ENCODE measurements around the gene RPH3AL.

DNA sequence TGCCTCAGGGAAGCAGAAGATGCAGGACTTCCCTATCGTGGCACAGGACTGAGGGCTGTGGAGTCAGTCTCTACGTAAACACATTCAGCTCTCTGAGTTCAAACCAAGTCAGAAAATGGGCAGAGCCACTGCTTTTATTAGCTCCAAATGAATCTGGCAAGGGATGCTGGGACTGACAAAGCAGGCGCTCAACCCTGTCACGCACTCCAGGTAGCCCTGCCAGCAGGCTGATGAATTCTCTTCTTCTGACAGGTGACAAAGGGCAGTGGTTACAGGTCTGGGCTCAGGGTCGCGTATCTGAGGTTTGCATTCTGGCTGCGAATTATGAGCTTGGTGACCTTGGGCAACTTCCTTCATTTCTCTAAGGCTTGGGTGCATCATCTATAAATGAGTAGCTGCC, 9.4 kb downstream of the RPH3AL start:
- TF ChIP-seq, protein P1, sequence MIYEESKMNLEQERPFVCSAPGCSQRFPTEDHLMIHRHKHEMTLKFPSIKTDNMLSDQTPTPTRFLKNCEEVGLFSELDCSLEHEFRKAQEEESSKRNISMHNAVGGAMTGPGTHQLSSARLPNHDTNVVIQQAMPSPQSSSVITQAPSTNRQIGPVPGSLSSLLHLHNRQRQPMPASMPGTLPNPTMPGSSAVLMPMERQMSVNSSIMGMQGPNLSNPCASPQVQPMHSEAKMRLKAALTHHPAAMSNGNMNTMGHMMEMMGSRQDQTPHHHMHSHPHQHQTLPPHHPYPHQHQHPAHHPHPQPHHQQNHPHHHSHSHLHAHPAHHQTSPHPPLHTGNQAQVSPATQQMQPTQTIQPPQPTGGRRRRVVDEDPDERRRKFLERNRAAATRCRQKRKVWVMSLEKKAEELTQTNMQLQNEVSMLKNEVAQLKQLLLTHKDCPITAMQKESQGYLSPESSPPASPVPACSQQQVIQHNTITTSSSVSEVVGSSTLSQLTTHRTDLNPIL (CRISPR knock-in tag; IDR thresholded peaks at IDR 0.05; ENCODE audit: low read depth): no peak
- no peak for TF ChIP-seq ZFP30 (CRISPR knock-in tag; IDR thresholded peaks at IDR 0.05)
- no peak for TF ChIP-seq BACH2 (CRISPR knock-in tag; IDR thresholded peaks at IDR 0.05; ENCODE audit: borderline replicate concordance)
- TF ChIP-seq, protein P2, sequence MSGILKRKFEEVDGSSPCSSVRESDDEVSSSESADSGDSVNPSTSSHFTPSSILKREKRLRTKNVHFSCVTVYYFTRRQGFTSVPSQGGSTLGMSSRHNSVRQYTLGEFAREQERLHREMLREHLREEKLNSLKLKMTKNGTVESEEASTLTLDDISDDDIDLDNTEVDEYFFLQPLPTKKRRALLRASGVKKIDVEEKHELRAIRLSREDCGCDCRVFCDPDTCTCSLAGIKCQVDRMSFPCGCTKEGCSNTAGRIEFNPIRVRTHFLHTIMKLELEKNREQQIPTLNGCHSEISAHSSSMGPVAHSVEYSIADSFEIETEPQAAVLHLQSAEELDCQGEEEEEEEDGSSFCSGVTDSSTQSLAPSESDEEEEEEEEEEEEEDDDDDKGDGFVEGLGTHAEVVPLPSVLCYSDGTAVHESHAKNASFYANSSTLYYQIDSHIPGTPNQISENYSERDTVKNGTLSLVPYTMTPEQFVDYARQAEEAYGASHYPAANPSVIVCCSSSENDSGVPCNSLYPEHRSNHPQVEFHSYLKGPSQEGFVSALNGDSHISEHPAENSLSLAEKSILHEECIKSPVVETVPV (CRISPR knock-in tag; IDR thresholded peaks at IDR 0.05): no peak
- no peak for TF ChIP-seq ARNTL (CRISPR knock-in tag; IDR thresholded peaks at IDR 0.05; ENCODE audit: borderline replicate concordance, low read depth)
- no peak for TF ChIP-seq SNAI2 (CRISPR knock-in tag; IDR thresholded peaks at IDR 0.05)
- TF ChIP-seq, protein P3, sequence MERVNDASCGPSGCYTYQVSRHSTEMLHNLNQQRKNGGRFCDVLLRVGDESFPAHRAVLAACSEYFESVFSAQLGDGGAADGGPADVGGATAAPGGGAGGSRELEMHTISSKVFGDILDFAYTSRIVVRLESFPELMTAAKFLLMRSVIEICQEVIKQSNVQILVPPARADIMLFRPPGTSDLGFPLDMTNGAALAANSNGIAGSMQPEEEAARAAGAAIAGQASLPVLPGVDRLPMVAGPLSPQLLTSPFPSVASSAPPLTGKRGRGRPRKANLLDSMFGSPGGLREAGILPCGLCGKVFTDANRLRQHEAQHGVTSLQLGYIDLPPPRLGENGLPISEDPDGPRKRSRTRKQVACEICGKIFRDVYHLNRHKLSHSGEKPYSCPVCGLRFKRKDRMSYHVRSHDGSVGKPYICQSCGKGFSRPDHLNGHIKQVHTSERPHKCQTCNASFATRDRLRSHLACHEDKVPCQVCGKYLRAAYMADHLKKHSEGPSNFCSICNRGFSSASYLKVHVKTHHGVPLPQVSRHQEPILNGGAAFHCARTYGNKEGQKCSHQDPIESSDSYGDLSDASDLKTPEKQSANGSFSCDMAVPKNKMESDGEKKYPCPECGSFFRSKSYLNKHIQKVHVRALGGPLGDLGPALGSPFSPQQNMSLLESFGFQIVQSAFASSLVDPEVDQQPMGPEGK (CRISPR knock-in tag; IDR thresholded peaks at IDR 0.05; ENCODE audit: borderline replicate concordance): no peak
- TF ChIP-seq CSDC2 (CRISPR knock-in tag; IDR thresholded peaks at IDR 0.05): no peak
- TF ChIP-seq ZFP3 (CRISPR knock-in tag; IDR thresholded peaks at IDR 0.05): no peak
- no peak for TF ChIP-seq GLIS3 (CRISPR knock-in tag; IDR thresholded peaks at IDR 0.05)
- no peak for TF ChIP-seq TOX (CRISPR knock-in tag; IDR thresholded peaks at IDR 0.05; ENCODE audit: borderline replicate concordance)
